ENCODE results near the gene HGF.

HGF gene

DNA sequence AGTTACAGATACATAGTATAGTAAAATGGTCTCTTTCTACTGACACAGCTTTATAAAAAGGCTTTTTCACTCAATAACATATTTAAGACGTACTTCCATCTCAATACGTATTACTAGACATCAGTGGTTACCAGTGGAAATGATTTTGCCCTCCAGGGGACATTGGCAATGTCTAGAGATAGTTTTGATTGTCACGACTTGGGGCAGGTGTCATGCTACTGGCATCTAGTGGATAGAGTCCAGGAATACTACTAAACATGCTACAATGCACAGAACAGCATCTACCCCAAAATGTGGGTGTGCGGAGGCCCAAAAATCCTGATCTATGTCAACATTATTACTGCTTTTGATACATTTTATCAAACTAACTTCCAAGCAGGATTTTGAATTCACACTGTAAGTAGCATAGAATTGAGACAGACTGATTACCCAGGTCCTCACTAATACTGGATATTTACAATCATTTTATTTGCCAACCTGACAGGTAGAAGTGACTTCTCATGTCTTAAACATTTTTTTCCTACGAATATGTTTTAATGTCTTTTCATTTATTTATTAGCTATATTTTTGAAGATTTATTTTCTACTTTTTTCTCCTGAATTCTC, 53.8 kb downstream of the HGF start:
- DNase-seq: peak; percentile 28

DNA sequence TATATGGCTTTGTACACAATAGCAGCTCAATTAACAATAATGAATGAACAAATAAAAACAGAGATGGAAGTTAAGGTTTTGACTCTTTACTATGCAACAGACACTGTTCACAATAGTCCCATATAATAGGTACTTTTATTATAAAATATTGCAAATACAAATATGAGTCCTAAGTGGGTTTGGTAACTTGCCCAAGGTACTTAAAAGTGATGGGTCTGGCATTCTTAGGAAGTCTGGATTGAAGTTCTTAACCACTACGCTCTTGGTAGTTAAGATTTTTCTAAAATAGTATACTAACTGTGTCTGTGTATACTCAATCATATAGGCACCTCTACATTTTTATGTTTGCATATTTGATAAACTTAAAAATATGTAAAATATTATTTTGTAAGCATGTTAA, 55.5 kb downstream of the HGF start:
- no peak for DNase-seq

DNA sequence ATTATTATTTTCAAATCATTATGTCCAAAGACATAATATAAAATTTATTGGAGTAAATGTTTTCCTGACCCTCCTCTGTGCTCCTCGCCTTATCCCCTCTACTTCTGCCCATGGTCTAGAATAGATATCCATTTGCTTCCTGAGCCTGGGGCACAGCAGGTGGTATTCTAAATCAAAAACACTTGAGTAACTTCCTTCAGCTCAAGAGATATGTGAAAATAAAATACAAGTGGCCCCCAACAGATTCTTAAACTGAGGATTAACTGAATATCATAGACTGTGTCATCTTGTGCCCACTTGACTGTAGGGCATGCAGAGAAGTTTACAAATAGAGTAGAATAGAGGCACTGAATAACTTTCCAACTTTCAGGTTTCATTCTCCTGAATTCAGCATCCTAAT, 59.1 kb downstream of the HGF start:
- no peak for DNase-seq

DNA sequence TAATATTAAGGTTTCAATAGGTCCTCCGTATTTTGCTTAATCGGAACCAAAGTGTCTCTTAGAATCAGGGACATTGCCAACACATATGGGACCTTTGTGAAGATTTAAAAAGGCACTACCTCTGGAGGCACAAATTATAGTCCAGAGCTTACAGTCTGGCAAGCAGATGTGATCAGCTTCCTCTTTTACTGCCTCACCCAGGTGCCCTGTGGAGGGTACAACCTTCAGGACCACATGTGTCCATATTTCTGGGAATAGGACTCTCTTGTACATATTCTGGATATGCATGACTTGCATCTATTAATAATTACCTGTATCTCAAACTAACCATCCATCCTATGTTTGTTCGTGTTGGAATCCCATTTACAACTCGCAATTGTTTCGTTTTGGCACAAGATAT, 60.0 kb downstream of the HGF start:
- no peak for DNase-seq

DNA sequence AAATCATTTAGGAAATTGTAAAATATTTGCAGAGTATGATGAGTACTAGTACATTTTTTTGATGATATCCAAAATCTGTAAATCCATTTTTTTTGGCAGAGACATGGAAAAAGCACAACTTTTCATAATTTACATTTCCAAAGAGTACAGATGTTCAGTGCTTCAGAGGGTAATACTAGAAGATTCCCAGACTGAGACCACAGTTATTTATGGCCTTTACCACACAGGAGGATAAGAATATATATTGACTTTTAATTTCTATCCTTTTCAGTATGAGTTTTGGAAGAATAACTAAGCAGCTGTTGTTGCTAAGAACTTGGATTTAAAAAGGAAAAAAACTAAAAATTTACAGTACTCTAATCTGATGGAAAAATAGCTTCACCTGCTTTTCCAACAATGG, 61.9 kb downstream of the HGF start:
- no peak for DNase-seq

DNA sequence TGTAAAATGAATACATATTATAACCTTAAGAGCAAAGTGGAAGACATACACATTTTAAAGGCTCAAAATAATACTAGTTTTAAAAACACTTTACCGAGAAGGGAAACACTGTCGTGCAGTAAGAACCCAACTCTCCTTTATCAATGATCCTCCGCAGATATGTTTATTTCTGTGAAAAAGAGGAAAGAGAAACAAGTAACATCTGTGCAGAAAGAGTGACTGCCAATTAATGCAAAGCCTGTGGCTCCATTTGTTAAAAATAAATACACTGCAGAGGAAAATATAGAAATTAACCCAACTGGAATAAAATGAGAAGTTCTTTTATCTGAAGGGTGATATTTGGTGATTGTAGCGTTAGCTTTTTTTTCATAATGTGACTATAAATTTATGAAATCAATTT, 62.7 kb downstream of the HGF start:
- DNase-seq: no peak

DNA sequence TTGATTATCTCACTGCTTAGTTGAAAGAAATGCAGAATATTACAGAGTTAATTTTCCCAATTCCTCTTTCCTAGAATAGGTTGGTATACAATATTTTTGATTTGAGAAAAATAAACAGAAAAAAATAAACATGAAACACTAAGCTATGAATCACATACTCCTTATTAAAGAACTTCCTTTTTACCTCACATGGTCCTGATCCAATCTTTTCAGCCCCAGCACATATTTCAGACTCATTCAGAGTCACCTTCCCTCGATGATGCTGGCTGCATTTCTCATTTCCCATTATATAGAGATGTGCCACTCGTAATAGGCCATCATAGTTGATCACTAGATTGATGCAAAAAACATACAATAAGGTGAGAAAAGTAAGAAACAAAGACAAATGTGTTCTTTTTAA, 64.6 kb downstream of the HGF start:
- DNase-seq: no peak

DNA sequence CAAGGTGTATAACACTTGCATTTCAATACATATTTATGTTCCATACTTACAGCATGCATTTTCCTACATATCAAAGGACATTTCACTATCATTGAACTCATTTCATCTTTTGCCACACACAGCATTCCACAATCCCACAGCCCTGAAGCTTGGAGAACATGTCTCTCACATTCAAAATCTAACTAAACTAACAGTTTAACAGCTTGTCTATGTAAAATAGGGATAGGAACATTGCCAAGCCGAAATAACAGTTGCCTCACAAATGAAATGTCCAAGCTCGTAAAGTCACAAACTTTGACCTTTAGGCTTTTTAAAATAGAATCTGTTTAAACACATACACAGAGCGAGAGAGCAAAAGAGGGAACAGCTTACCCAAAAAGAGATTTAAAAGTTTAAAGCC, 65.3 kb downstream of the HGF start:
- DNase-seq: peak; percentile 92

DNA sequence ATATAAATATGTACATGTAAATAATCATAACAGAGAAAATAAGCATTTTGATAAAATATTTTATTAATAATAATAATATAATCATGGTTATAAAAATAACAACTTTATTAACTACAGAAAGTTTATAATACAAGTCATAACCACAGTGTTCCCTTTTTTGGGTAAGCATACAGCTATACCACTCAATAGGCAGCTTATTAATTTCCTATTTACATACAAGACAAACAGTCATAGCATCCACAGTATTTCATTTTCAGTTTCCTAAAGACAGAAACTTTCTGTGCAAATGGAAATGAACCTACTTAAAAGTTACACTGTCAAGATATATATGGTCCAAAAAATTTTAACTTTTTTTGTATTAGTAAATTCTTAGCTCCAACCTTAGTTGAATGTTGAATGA, 70.9 kb downstream of the HGF start:
- no peak for DNase-seq

DNA sequence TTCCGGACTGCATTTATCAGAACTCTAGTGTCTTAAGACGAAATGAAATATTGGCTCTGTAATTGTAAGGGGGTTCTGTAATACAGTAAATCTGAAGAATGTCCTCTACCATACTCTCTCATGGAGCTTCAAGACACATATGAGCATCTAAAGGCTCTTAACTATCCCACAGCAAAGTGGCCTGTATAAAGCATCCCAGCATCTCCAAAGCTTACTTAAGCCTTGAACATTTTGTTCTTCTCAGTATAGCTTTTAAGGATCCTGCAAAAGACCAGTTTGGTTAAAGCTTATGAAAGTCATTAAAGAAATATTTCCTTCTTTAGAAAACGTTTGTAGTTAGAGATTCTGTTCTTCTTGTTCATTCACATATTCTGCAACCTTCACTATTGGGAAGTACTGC, 75.1 kb downstream of the HGF start:
- DNase-seq: no peak

DNA sequence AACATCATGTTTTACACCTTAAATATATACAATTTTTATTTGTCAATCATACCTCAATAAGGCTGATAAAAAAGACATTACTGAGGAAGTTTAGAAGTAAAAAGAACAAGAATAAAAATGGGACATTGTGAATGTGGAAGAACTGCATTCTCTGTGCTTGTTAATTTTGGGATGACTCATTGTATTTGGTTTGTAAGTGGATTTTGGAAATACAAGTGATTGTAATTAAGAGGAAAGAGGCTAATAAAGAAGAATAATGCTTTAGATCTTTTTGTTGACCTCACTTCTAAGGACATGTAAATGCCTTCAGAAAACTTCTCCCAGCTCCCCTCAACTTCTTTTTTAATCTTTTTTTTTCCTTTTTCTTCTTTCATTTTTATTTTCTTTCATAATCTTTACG, 76.0 kb downstream of the HGF start:
- DNase-seq: no peak

DNA sequence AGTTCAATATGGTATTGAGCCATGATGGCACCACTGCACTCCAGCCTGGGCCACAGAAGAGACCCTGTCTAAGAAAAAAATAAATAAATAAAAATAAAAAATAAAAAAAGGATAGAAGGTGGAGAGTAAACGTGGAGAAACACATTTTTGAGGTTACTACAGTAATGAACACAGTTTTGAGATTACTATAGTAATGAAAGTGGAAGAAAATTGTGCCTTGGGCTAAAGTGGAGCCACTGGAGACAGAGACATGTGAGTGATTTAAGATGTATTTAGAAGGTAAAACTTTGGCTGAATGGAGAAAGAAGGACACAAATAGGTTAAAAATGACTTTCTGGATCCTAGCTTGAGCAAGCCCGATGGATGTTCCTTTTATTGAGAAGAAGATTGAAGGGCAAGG, 76.8 kb downstream of the HGF start:
- no peak for DNase-seq

DNA sequence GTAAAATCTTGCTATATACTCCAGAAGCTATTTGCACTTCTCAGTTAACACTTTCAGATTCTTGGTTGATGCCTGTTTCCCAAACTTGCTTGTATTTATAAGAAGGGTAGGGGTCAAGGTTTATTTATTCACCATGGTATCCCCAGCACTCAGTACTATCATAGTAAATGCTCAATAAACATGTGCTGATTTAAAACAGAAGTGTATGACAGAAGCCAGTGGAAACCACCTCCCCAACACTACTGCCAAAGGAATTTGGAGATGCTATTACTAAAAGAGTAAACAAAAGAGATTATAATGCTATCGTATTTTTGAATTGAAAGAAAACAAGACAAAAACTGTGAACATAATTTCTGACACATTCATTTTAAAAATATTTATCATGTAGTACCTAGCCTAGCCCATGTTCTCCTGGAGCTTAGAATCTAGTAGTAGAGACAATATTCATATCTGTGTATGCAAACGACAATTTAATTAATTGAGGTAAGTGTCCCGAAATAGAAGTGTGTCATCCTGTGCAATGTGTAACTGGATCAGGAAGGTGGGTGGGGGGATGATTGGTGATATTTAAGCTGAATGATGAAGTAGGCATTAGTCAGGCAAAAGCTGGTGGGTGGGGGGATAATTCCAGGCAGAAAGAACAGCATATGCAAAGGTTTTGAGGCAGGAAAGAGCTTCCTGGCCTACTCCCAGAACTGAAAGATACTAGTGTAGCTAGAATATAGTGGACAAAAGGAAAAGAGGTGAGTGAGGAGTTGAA, 77.5 kb downstream of the HGF start:
- no peak for DNase-seq

DNA sequence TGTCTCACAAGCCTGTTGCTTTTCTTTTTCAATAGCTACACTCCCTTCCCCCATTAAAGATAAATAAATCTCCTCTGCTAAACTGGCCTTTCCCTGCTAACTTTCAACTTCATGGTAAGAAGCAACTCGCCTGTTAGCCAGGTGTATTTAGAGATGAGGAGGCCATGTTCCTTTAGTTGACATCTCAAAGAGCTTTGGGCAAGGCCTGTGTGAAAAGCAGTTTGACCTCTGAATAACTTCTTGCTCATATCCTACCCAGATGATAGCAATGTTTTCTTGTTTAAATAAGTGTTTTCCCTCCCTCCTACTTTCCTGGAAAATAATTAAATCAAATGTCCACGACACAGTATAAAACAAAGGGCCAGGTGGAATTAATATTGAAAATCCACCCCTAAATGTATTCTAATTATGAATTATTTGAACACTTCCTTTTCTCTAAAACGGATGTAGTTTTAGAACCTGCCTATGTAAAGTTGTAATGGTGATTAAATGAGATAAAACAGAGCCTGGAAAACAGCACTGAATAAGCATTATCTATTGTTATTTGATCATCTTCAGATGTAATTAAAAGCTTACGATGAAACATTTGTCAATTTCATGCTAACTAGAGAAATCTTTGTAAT, 78.5 kb downstream of the HGF start:
- DNase-seq: no peak

DNA sequence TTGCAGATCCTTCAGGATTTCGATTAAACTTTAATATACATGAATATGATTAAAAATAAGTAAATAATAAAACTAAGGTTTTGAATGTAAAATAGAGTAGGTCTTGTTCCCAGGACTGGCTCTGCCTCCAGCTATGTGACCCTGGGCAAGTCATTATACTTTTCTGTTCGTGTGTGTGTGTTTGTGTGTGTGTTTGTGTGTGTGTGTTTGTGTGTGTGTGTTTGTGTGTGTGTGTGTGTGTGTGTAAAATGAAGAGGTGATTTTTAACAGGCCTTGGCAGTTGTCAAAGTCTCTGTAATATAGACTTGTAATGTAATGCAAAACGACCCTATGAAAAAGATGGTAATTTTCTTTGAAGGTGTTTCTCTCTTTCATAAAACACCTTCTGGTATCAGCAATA, 79.2 kb downstream of the HGF start:
- DNase-seq: no peak

DNA sequence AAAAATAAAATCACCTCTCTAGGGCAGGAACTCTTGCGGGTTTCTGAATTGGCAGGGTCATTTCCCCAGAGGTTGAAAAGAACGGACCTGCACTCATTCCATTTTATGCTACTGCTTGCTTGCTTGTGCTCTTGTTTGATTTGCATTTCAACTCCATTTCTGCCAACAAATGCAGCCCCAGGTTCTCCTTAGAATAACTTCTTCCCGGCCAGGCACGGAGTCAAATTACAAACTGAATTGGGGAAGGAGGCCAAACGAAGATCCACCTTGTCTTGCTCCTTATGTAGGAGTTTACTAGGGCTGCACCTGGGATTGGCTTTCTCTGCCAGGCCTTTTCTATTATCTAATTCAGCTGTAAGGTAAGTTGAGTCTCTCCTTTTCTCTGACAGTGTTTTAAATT, 79.6 kb downstream of the HGF start:
- peak; percentile 63 for DNase-seq

DNA sequence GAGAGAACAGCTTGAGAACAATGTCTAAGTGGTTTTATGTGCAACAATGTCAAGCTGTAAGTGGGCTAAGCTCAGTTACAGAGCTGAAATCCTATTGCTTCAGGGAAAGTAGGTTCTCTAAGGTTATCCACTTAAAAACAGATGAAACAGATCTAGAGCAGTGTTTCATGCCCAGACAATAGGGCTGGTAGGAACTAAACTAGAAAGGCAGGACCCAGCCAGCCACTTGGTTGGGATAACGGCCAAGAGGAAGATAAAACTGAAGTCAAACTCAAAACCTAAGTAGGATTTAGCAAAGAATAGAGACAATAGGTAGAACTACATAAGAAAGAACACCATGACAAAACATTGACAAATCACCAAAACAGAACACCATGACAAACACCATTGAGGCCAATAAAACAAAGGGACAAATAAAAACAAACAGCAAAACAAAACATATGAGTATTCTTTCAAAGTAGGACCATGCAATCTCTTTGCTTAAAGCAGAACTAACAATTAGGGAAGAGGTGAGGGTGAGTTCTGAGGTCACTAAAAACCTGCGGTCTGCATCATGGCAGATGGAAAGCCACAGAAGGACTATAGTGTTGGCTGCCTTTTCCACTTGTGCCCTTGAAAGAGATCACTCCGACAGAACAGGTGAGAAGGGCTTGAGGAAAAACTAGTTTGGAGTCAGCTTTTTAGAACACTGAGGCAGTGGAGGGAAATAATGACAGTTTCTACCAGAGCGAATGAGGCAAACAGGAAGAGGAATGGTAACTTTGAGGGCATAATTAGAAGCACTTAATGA, 81.0 kb downstream of the HGF start:
- no peak for DNase-seq

DNA sequence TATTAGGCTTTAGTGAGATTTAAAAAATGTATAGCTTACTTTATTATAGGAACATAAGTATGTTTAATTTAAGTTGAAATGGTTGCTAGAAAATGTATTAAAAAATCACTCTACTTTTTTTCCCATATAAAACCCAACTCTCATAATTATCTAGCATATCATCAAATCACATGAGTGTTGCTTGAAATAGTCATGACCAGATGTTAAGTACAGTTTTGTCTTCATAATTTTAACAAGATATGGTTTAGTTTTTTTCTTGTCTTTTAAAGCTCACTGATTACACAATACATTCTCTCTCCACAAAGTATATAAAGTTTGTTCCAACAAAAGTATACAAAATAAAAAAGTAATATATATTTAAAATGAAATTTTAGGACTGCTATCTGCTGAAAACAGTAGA, 82.8 kb downstream of the HGF start:
- no peak for DNase-seq

DNA sequence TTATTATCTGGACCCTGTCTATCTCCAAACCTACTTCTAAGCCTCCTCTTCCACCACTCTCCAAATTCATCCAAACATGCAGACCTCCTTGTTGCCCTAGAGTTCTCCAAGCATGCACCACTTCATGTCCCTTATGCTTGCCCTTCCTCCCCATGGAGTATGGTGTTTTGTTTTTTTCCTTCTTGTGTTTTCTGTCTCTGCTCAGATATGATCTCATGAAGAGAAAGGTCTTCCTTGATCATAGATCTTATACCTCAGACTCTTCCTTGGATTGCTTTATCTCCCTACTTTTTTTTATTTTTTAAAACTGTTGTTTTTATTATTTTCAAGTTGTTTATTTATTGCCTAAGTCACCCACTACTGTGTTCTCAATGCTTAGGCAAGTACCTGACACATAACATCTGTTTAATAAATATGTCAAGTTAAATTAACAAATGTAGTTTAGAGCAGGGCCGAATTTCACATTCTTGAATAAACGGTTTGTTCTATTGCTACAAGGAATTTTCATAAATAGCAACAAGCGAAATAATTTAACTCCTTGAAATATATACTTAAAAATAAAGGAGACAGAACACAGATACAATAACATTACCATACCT, 84.5 kb downstream of the HGF start:
- no peak for DNase-seq

DNA sequence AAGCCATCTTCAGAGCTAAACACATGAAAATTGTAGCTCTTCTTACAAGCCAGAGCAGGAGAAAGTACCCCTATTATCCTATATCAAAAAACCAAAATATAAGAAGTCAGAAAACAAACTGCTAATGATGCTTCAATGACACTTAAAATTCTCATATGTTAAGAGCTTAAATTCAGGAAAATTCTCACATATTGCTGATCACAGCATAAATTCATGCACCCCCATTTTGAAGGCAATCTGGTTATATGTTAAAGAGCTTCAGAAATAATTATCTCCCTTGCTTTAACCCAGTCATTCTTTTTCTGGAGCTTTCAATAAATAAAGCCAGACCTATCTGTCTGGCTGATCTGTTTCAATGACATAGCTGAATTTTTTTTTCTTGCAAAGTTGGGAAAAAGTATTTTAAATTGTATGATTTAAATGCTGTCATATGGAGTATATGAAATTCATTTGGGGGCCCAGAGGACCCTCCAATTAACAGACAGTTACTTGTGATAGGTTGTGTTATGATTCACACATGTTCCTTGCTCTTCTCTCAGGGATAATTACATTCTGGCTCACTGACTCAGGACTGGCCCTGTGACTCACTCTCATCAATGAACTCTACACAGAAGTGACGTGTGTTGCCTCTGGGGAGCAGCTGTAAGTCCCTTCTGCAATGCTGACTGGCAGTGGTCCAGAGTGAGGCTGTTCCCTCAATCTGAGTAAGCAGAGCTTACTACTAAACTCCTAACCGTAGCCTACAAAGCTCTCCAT, 85.2 kb downstream of the HGF start:
- DNase-seq: no peak

DNA sequence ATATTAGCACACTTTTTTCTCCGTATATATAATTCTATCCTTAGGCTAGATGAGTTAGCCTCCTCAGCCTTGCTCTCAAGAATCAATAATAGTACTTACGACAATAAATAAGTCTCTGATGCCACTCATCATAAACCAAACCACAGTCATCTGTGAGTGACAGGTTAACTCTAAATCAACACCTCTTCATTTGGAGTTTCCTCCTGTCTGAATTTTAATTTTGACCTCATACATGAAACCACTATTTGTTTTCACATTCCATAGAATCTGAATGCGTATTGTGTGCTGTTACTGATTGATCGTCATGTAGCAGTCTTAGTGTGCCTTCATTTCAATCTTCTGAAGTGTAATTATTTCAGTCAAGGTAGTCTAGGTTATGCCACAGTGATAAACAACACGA, 85.8 kb downstream of the HGF start:
- DNase-seq: no peak

DNA sequence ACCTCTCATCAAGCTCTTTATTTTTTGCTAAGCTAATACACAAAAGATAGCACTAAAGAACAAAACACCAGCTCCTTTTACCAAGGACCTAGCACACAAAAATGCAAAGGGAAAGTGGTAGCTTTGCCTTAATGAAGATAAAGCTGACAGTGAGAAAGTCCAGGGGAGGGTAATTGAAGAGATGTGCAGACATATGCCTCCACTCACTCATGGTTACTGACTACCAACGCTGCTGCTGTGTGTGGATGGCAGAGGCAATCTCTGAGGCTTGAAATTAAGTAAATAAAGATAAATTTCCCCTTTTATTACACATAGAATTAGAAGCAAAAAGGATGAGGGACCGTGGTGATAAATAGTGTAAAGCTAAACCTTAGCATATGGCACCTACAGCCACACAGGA, 87.0 kb downstream of the HGF start:
- no peak for DNase-seq

DNA sequence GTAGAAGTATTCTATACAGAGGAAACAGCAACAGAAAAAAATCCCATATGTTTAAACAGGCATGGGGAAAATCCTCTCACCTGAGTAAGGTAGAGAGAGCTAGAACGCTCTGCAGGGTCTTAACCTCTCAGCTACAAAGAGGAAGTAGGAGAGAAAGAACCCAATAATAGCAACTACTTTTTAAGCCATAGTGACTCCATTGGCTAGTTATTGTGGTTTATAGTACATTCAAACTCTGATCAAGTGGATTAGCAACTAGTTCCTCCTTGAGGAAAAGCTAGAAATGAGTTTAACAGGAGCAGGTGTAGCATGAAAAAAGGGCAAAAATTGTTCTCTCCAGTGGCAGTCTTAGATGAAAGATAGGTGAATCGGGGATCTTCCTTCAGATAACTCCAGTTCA, 89.7 kb downstream of the HGF start:
- no peak for DNase-seq

Measured in NCI-H526 treated with DMSO at 0.1 percent for 48 hours (cell line).